Trophoblast cell (in vitro differentiated cells and primary cell): Measurements from ENCODE around the gene GYG1.

Source experiments
- DNase-seq, 2 donors: peaks; one replicate each; pipeline ENCODE4 v3.0.0-alpha.2; 2016
- H2AFZ ChIP-seq: 2 replicates; pipeline ENCODE4 v1.6.1; 2013; ENCODE audit warnings: low read length, moderate library complexity, mild to moderate bottlenecking; ENCODE audit not compliant: insufficient read depth, poor library complexity
- H2AK5ac ChIP-seq: 2 replicates; pipeline ENCODE4 v1.6.1; 2013; ENCODE audit warnings: mild to moderate bottlenecking, low read length
- H2BK120ac ChIP-seq: 2 replicates; pipeline ENCODE4 v1.6.1; 2013; ENCODE audit warnings: low read length, mild to moderate bottlenecking, moderate library complexity; ENCODE audit not compliant: insufficient read depth, poor library complexity
- H2BK12ac ChIP-seq: 2 replicates; pipeline ENCODE4 v1.6.1; 2013; ENCODE audit warnings: mild to moderate bottlenecking, low read length, moderate library complexity
- H2BK5ac ChIP-seq: 2 replicates; pipeline ENCODE4 v1.6.1; 2013; ENCODE audit warnings: low read length, low read depth, moderate library complexity, mild to moderate bottlenecking; ENCODE audit not compliant: poor library complexity
- H3K14ac ChIP-seq: 2 replicates; pipeline ENCODE4 v1.6.1; 2013; ENCODE audit warnings: mild to moderate bottlenecking, low read length
- H3K18ac ChIP-seq: 2 replicates; pipeline ENCODE4 v1.6.1; 2013; ENCODE audit warnings: mild to moderate bottlenecking, low read length
- H3K23ac ChIP-seq: 2 replicates; pipeline ENCODE4 v1.6.1; 2013; ENCODE audit warnings: low read length
- H3K27ac ChIP-seq: 2 replicates; pipeline ENCODE4 v1.5.1; 2013; ENCODE audit warnings: low read depth, mild to moderate bottlenecking, inconsistent platforms, low read length, moderate library complexity
- H3K27me3 ChIP-seq: 2 replicates; pipeline ENCODE4 v1.6.1; 2013; ENCODE audit warnings: inconsistent platforms, mild to moderate bottlenecking, low read length, moderate library complexity; ENCODE audit not compliant: insufficient read depth
- H3K36me3 ChIP-seq, 2 experiments: 1 replicate in 1 of 2; 2 replicates in 1 of 2; pipeline ENCODE4 v1.6.1; 2013; ENCODE audit warnings: low read length in 2 of 2, mild to moderate bottlenecking in 2 of 2, moderate library complexity in 1 of 2; ENCODE audit not compliant: insufficient read depth in 2 of 2, control insufficient read depth in 1 of 2
- H3K4ac ChIP-seq: 2 replicates; pipeline ENCODE4 v1.6.1; 2013; ENCODE audit warnings: low read depth, mild to moderate bottlenecking, low read length, moderate library complexity
- H3K4me1 ChIP-seq, 2 experiments: 1 replicate in 1 of 2; 2 replicates in 1 of 2; pipeline ENCODE4 v1.6.1; 2013; ENCODE audit warnings: low read length in 2 of 2, mild to moderate bottlenecking in 2 of 2, moderate library complexity in 1 of 2; ENCODE audit not compliant: insufficient read depth in 2 of 2, control insufficient read depth in 1 of 2
- H3K4me2 ChIP-seq: 2 replicates; pipeline ENCODE4 v1.6.1; 2013; ENCODE audit warnings: inconsistent platforms, mild to moderate bottlenecking, low read length, moderate library complexity
- H3K4me3 ChIP-seq: 2 replicates; pipeline ENCODE4 v1.5.1; 2013; ENCODE audit warnings: mild to moderate bottlenecking, low read depth, low read length, inconsistent platforms
- H3K79me1 ChIP-seq: one replicate; pipeline ENCODE4 v1.6.1; 2013; ENCODE audit warnings: low read length
- H3K79me2 ChIP-seq: 2 replicates; pipeline ENCODE4 v1.6.1; 2013; ENCODE audit warnings: low read length, mild to moderate bottlenecking; ENCODE audit not compliant: control insufficient read depth, insufficient read depth, poor library complexity
- H3K9ac ChIP-seq: 2 replicates; pipeline ENCODE4 v1.6.1; 2013; ENCODE audit warnings: mild to moderate bottlenecking, low read length
- H3K9me3 ChIP-seq: 2 replicates; pipeline ENCODE4 v1.6.1; 2013; ENCODE audit warnings: low read depth, mild to moderate bottlenecking, control low read depth, inconsistent platforms, low read length; ENCODE audit not compliant: insufficient read depth
- H4K12ac ChIP-seq: 2 replicates; pipeline ENCODE4 v1.6.1; 2013; ENCODE audit warnings: low read depth, mild to moderate bottlenecking, low read length, moderate library complexity
- H4K8ac ChIP-seq: 2 replicates; pipeline ENCODE4 v1.6.1; 2013; ENCODE audit warnings: low read depth, mild to moderate bottlenecking, low read length, moderate library complexity
- H4K91ac ChIP-seq: one replicate; pipeline ENCODE4 v1.6.1; 2013; ENCODE audit warnings: low read depth, mild to moderate bottlenecking, low read length, moderate library complexity
- WGBS: extraction: QIAGEN DNeasy Blood & Tissue Kit; methylation state at CpG from one replicate; pipeline ENCODE4 v1.1.7; 2013; ENCODE audit warnings: missing lambda C conversion rate; ENCODE audit not compliant: insufficient read length, insufficient coverage; ENCODE audit errors: extremely low coverage; 5-methylcytosine and 5-hydroxymethylcytosine counted together

GYG1 gene

DNA sequence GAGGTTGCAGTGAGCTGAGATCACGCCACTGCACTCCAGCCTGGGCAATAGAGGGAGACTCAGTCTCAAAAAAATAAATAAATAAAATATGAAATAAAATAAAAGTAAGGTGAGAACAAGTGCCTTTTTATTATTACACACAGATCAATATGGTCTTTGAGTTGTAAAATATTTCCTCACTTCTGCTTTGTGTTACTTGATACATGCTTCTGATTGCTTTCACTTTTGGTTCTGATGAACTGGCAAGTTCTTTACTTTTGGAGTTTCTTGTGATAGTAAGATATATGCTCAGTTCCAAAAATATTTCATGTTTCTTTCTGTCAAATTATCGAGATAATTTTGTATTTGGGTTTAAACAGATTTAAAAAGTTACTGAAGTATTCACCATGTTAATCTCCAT lies 16.6 kb upstream of the GYG1 start:
- Histone ChIP-seq H3K14ac (no peak overlapping the region), H3K4me3 (no peak overlapping the region), H4K91ac (no peak overlapping the region), H2AK5ac (no peak overlapping the region), H3K4ac (no peak overlapping the region), H3K9ac (no peak overlapping the region), H2AFZ (no peak overlapping the region), H2BK12ac (no peak overlapping the region), H3K36me3 (no peaks in the 10 kb centered on the region), H4K8ac (no peak overlapping the region), H3K23ac (no peak overlapping the region), H3K4me1 (no peaks in the 10 kb centered on the region), H3K27ac (no peak overlapping the region), H3K79me1 (no peaks in the 10 kb centered on the region), H3K79me2 (no peaks in the 10 kb centered on the region), H3K4me2 (no peak overlapping the region), H2BK120ac (no peak overlapping the region), H3K18ac (no peak overlapping the region), H2BK5ac (no peak overlapping the region), H3K27me3 (no peaks in the 10 kb centered on the region), H4K12ac (no peak overlapping the region), H3K9me3 (no peaks in the 10 kb centered on the region)
- DNase-seq, result no peak
- no CpG with 5 or more reads among the region's 2 CpGs for WGBS

DNA sequence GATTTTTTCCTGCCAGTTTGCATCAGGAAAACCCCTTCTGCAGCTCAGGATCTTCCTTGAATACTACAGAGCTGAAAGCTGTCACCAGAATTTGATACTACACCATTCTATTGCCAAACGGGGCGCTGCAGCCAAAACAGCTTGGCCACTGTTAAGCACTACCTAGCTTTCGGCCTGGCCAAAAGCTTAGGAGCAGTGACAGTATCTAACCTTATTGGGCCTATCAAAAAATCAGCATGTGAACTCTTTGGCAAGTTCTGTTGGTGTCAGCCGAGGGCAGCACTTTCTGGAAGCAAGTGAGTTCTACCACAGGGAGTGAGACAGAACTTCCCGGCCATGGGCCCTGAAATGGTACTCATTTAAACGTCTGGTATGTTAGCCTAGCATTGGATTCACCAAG lies 16.1 kb upstream of the GYG1 start:
- Histone ChIP-seq H4K12ac (no peak overlapping the region), H3K27ac (no peak overlapping the region), H2BK12ac (no peak overlapping the region), H4K91ac (no peak overlapping the region), H2AFZ (no peak overlapping the region), H3K79me1 (no peaks in the 10 kb centered on the region), H2BK120ac (no peak overlapping the region), H2BK5ac (no peak overlapping the region), H3K4me2 (no peak overlapping the region), H3K27me3 (no peaks in the 10 kb centered on the region), H3K4me3 (no peak overlapping the region), H2AK5ac (no peak overlapping the region), H3K4me1 (no peaks in the 10 kb centered on the region), H3K14ac (no peak overlapping the region), H3K9ac (no peak overlapping the region), H3K79me2 (no peaks in the 10 kb centered on the region), H3K36me3 (no peaks in the 10 kb centered on the region), H4K8ac (no peak overlapping the region), H3K9me3 (no peaks in the 10 kb centered on the region), H3K23ac (no peak overlapping the region), H3K18ac (no peak overlapping the region), H3K4ac (no peak overlapping the region)
- WGBS, result no CpG with 5 or more reads among the region's 6 CpGs
- no peak for DNase-seq

DNA sequence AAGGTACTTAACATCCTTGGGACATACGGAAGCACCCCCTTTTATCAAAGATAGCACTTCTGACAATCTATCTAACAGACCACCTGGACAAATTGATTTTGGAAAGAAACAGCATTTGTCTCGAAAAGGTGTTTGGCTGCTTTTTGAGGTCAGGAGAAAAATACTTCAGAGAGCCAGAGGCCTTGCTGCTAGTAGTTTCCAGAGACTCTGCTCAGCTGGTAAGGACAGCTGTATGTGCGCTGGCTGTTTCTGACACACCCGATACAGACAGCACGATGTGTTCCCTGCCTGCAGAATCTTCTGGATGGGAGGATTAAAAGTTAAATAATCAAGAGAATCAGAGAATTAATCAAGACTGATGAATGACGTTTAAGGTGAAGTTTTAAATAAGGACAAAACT lies 15.6 kb upstream of the GYG1 start:
- no peak for DNase-seq
- no peak overlapping the region for H3K18ac ChIP-seq

DNA sequence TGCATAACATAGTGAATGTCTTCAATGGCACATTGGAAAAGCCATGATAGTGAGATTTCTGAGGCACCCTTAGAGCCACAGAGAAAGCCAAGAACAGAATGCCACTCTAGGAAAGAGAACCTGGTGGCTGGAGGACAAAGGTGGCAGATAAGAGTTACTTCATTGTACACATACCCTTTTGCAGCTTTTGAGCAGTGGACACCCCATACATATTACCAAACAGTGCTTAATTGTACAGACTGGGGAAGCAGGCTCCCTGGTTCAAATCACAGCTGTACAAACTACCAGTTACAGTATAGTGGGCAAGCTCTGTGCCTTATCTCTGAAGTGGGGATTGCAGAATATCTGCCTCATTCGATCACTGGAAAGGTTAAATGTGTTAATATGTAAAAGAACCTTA lies 10.1 kb upstream of the GYG1 start:
- no peak for DNase-seq
- H3K18ac ChIP-seq, result no peak overlapping the region
- H2AK5ac ChIP-seq, result no peak overlapping the region
- no peak overlapping the region for H2BK120ac ChIP-seq
- H3K4me1 ChIP-seq, result no peaks in the 10 kb centered on the region
- no CpG with 5 or more reads among the region's 1 CpG for WGBS
- no peak overlapping the region for H2BK12ac ChIP-seq
- no peak overlapping the region for H3K27ac ChIP-seq
- no peaks in the 10 kb centered on the region for H3K9me3 ChIP-seq
- H3K79me2 ChIP-seq, result no peaks in the 10 kb centered on the region
- H2AFZ ChIP-seq, result no peak overlapping the region
- H3K36me3 ChIP-seq, result no peaks in the 10 kb centered on the region
- no peak overlapping the region for H3K9ac ChIP-seq
- no peaks in the 10 kb centered on the region for H3K79me1 ChIP-seq
- no peak overlapping the region for H3K23ac ChIP-seq
- H3K4me3 ChIP-seq, result no peak overlapping the region
- H4K91ac ChIP-seq, result no peak overlapping the region
- no peak overlapping the region for H2BK5ac ChIP-seq
- H4K12ac ChIP-seq, result no peak overlapping the region
- H3K14ac ChIP-seq, result no peak overlapping the region
- H3K27me3 ChIP-seq, result no peaks in the 10 kb centered on the region
- no peak overlapping the region for H4K8ac ChIP-seq
- H3K4me2 ChIP-seq, result no peak overlapping the region
- no peak overlapping the region for H3K4ac ChIP-seq

More for the DNA sequence above, 15.6 kb upstream of the GYG1 start:
- Histone ChIP-seq H2AK5ac (no peak overlapping the region), H2BK5ac (no peak overlapping the region), H3K36me3 (no peaks in the 10 kb centered on the region), H3K14ac (no peak overlapping the region), H3K23ac (no peak overlapping the region), H3K4ac (no peak overlapping the region), H3K4me3 (no peak overlapping the region), H2BK12ac (no peak overlapping the region), H2BK120ac (no peak overlapping the region), H4K12ac (no peak overlapping the region), H2AFZ (no peak overlapping the region), H3K9me3 (no peaks in the 10 kb centered on the region), H4K91ac (no peak overlapping the region), H3K79me2 (no peaks in the 10 kb centered on the region), H3K9ac (no peak overlapping the region), H3K4me1 (no peaks in the 10 kb centered on the region), H3K27ac (no peak overlapping the region), H3K4me2 (no peak overlapping the region), H3K27me3 (no peaks in the 10 kb centered on the region), H3K79me1 (no peaks in the 10 kb centered on the region), H4K8ac (no peak overlapping the region)
- WGBS, result no CpG with 5 or more reads among the region's 6 CpGs
